ENCODE data around the gene APOL2.

DNA sequence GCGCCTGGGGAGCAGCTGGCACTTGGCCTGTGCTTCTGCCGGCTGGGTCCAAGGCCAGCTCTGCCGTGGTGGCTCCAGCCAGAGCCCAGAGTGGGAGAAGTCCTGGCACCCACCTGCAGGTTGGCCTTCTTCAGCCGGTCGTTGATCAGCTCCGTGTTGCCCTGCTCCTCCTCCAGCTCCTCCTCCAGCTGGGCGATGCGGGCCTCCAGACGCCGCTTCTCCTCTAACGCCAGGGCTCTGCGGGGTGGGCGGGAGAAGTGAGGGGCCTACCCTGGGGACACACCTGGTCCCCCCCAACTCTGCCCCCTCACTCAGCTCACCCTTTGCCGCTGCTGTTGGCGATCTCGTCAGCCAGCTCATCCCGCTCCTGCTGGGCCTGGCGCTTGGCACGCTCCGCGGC, 46.2 kb upstream of the APOL2 start:
- TF ChIP-seq CTCF (IDR thresholded peaks at IDR 0.05; ENCODE audit: low read length) (no peak), EZH2 (IDR thresholded peaks at IDR 0.05; ENCODE audit: borderline replicate concordance, low read length) (no peak)
